Erythroblast (primary cell): ENCODE data around the gene MLN.

Experiments used
- GATA1 ChIP-seq: IDR thresholded peaks from 2 replicates; pipeline ENCODE4 v1.6.1; 2011; ENCODE audit warnings: low read depth, mild to moderate bottlenecking, control low read depth, low read length, moderate library complexity
- POLR2A ChIP-seq: IDR thresholded peaks from 2 replicates; pipeline ENCODE4 v1.6.1; 2011; ENCODE audit warnings: mild to moderate bottlenecking, low read length

DNA sequence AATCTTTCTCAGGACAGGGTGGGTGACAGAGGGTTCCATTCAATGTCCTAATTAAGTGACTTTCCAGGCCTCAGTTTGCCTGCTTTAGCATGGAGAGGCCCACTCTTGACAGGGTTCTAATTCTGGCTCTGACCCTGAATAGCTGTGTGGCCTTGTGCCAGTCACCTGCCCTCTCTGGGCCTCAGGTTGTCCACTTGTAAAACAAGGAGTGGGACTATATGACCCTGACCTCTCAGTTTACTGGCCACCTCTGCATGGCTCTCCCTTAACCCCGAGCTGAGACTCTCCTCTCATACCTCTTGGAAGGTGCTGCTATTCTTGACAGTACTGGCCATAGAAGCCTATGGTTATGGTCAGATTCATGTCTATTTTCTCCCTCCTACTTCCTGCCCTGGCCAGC lies 44.1 kb upstream of the MLN start:
- no peak for TF ChIP-seq POLR2A
- TF ChIP-seq GATA1 = no peak
